Naive B cell (primary cell): ENCODE results near the gene NXN. TPM values are rescaled to one million over a fixed set of nuclear protein-coding genes. Genes with fewer than 3 reads are reported as not detected.
"Not testable (repeated sequence)": the region's sequence is repeated elsewhere in the genome, so short reads cannot be mapped to it uniquely, and the experiment has no call there.

Source experiments
- ATAC-seq, 2 donors: fragments of 150-1000 bp; cut with Tn5 transposase; 2 replicates each; pipeline ENCODE4 v1.10.0; 2021; ENCODE audit warnings: low read depth in 2 of 2, mild to moderate bottlenecking in 2 of 2, moderate library complexity in 2 of 2
- DNase-seq: peaks from one replicate; pipeline ENCODE4 v3.0.0; 2022
- H3K27ac Mint-ChIP-seq, 6 donors: one replicate each; pipeline ENCODE4 v1.8.0; 2020 to 2022; ENCODE audit warnings: mild to moderate bottlenecking in 6 of 6, mixed read lengths in 6 of 6, moderate library complexity in 5 of 6, inconsistent platforms in 2 of 6
- H3K27me3 Mint-ChIP-seq, 3 donors: one replicate each; pipeline ENCODE4 v1.8.0; 2021 to 2022; ENCODE audit warnings: mixed read lengths in 3 of 3, mild to moderate bottlenecking in 1 of 3
- H3K36me3 Mint-ChIP-seq, 2 donors: one replicate each; pipeline ENCODE4 v1.8.0; 2020 to 2022; ENCODE audit warnings: mixed read lengths in 2 of 2, inconsistent platforms in 1 of 2, mild to moderate bottlenecking in 1 of 2
- H3K4me1 Mint-ChIP-seq, 3 donors: one replicate each; pipeline ENCODE4 v1.8.0; 2020 to 2022; ENCODE audit warnings: mixed read lengths in 3 of 3, inconsistent platforms in 1 of 3, mild to moderate bottlenecking in 1 of 3, moderate library complexity in 1 of 3
- H3K4me3 Mint-ChIP-seq, 8 donors: one replicate each; pipeline ENCODE4 v1.8.0; 2020 to 2022; ENCODE audit warnings: mild to moderate bottlenecking in 8 of 8, mixed read lengths in 8 of 8, moderate library complexity in 8 of 8, inconsistent platforms in 2 of 8
- H3K9me3 Mint-ChIP-seq, 7 donors: one replicate each; pipeline ENCODE4 v1.8.0; 2020 to 2022; ENCODE audit warnings: mixed read lengths in 7 of 7, mild to moderate bottlenecking in 5 of 7, inconsistent platforms in 2 of 7, moderate library complexity in 1 of 7
- polyA plus RNA-seq, 6 donors: library from polyadenylated mRNA; unstranded; fragments of 300-500 nt; fragmentation: Illumina TruSeq; gene quantifications; one replicate each; pipeline ENCODE4 v1.2.3, GENCODE V29; 2021; ENCODE audit warnings: low read depth in 6 of 6

The NXN gene
- polyA plus RNA-seq, 6 donors from 2014 or later = 0.36 to 0.40 TPM; not detected in 4

GRCh38 chr17:887551-888209, 91.9 kb downstream of the NXN start:
- H3K4me3 Mint-ChIP-seq = no peak overlapping the region
- H3K27me3 Mint-ChIP-seq = peaks cover 12 to 42% (median 39%) of the 10 kb centered on the region in 3 donors
- H3K9me3 Mint-ChIP-seq = peaks cover 0 to 2% (median 0%) of the 10 kb centered on the region in 7 donors
- DNase-seq (no peak), ATAC-seq (no peak)
- H3K4me1 Mint-ChIP-seq = no peaks in the 10 kb centered on the region
- H3K27ac Mint-ChIP-seq = peak overlapping the region in 1 of 6 donors; percentile 36
- no peaks in the 10 kb centered on the region for H3K36me3 Mint-ChIP-seq

- ATAC-seq (no peak), DNase-seq (no peak)
- Mint-ChIP-seq H3K4me3 (no peak overlapping the region), H3K9me3 (no peaks in the 10 kb centered on the region), H3K27me3 (peaks cover 15 to 34% (median 29%) of the 10 kb centered on the region in 3 donors), H3K27ac (no peak overlapping the region), H3K4me1 (no peaks in the 10 kb centered on the region), H3K36me3 (no peaks in the 10 kb centered on the region)
Observed at GRCh38 chr17:885971-886571, 93.5 kb downstream of the NXN start.

- Mint-ChIP-seq H3K4me3 (peak overlapping the region in 1 of 8 donors; percentile 9), H3K27ac (no peak overlapping the region), H3K36me3 (no peaks in the 10 kb centered on the region), H3K9me3 (no peaks in the 10 kb centered on the region), H3K27me3 (peaks cover 8 to 17% (median 10%) of the 10 kb centered on the region in 3 donors), H3K4me1 (peaks cover 0 to 7% (median 6%) of the 10 kb centered on the region in 3 donors)
- ATAC-seq (no peak), DNase-seq (no peak)
Observed at GRCh38 chr17:883586-883962, 96.0 kb downstream of the NXN start.

- no peak for DNase-seq
- no peaks in the 10 kb centered on the region for H3K36me3 Mint-ChIP-seq
- H3K27ac Mint-ChIP-seq = no peak overlapping the region
- no peaks in the 10 kb centered on the region for H3K9me3 Mint-ChIP-seq
- peaks cover 1 to 7% (median 6%) of the 10 kb centered on the region in 3 donors for H3K4me1 Mint-ChIP-seq
- peaks cover 8 to 17% (median 12%) of the 10 kb centered on the region in 3 donors for H3K27me3 Mint-ChIP-seq
- ATAC-seq = no peak
- peak overlapping the region in 1 of 8 donors; percentile 29 for H3K4me3 Mint-ChIP-seq
Observed at GRCh38 chr17:882827-883585, 96.6 kb downstream of the NXN start.

- Mint-ChIP-seq H3K27me3 (peaks cover 8 to 14% (median 13%) of the 10 kb centered on the region in 3 donors), H3K36me3 (no peaks in the 10 kb centered on the region), H3K27ac (no peak overlapping the region), H3K9me3 (no peaks in the 10 kb centered on the region), H3K4me1 (peaks cover 5 to 7% (median 6%) of the 10 kb centered on the region in 3 donors), H3K4me3 (no peak overlapping the region)
- no peak for DNase-seq
- ATAC-seq = no peak
Observed at GRCh38 chr17:881778-882177, 97.8 kb downstream of the NXN start.

- no peaks in the 10 kb centered on the region for H3K9me3 Mint-ChIP-seq
- ATAC-seq (no peak), DNase-seq (no peak)
- H3K27ac Mint-ChIP-seq = no peak overlapping the region
- peaks cover 5 to 12% (median 6%) of the 10 kb centered on the region in 3 donors for H3K4me1 Mint-ChIP-seq
- no peaks in the 10 kb centered on the region for H3K36me3 Mint-ChIP-seq
- H3K4me3 Mint-ChIP-seq = no peak overlapping the region
- peaks cover 13 to 17% (median 14%) of the 10 kb centered on the region in 3 donors for H3K27me3 Mint-ChIP-seq
Observed at GRCh38 chr17:880443-881269, 98.9 kb downstream of the NXN start.

GRCh38 chr17:879546-880442, 99.8 kb downstream of the NXN start:
- peaks cover 5 to 12% (median 6%) of the 10 kb centered on the region in 3 donors for H3K4me1 Mint-ChIP-seq
- ATAC-seq = peak; percentile 63 to 77

GRCh38 chr17:877630-878029, 101.9 kb downstream of the NXN start:
- Mint-ChIP-seq H3K9me3 (no peaks in the 10 kb centered on the region), H3K27me3 (peaks cover 15 to 37% (median 18%) of the 10 kb centered on the region in 3 donors), H3K4me1 (peaks cover 5 to 12% (median 6%) of the 10 kb centered on the region in 3 donors), H3K36me3 (no peaks in the 10 kb centered on the region), H3K4me3 (no peak overlapping the region), H3K27ac (no peak overlapping the region)
- DNase-seq = no peak
- ATAC-seq = no peak

More at GRCh38 chr17:879546-880442, 99.8 kb downstream of the NXN start:
- peaks cover 14 to 24% (median 18%) of the 10 kb centered on the region in 3 donors for H3K27me3 Mint-ChIP-seq
- no peaks in the 10 kb centered on the region for H3K36me3 Mint-ChIP-seq
- peak overlapping the region in 2 of 6 donors; percentile 12 to 62 for H3K27ac Mint-ChIP-seq
- DNase-seq = peak; percentile 57
- peak overlapping the region in 1 of 8 donors; percentile 63 for H3K4me3 Mint-ChIP-seq
- H3K9me3 Mint-ChIP-seq = no peaks in the 10 kb centered on the region

GRCh38 chr17:876272-876671, 103.3 kb downstream of the NXN start:
- ATAC-seq = peak; percentile 57 to 61
- peaks cover 5 to 12% (median 6%) of the 10 kb centered on the region in 3 donors for H3K4me1 Mint-ChIP-seq
- peak overlapping the region in 1 of 8 donors; percentile 74 for H3K4me3 Mint-ChIP-seq
- H3K9me3 Mint-ChIP-seq = peaks cover 0 to 3% (median 0%) of the 10 kb centered on the region in 7 donors
- peaks cover 0 to 4% of the 10 kb centered on the region in 2 donors for H3K36me3 Mint-ChIP-seq
- no peak overlapping the region for H3K27ac Mint-ChIP-seq
- DNase-seq = peak; percentile 1
- H3K27me3 Mint-ChIP-seq = peaks cover 21 to 47% (median 26%) of the 10 kb centered on the region in 3 donors

- H3K36me3 Mint-ChIP-seq, H3K27ac Mint-ChIP-seq, H3K9me3 Mint-ChIP-seq, ATAC-seq, H3K4me3 Mint-ChIP-seq, H3K4me1 Mint-ChIP-seq, DNase-seq: not testable (repeated sequence)
- H3K27me3 Mint-ChIP-seq = peaks cover 17 to 47% (median 26%) of the 10 kb centered on the region in 3 donors
Observed at GRCh38 chr17:874590-874989, 105.0 kb downstream of the NXN start.

GRCh38 chr17:872855-873254, 106.7 kb downstream of the NXN start:
- H3K27ac Mint-ChIP-seq = no peak overlapping the region
- H3K4me1 Mint-ChIP-seq = peaks cover 0 to 6% (median 2%) of the 10 kb centered on the region in 3 donors
- peaks cover 22 to 60% (median 36%) of the 10 kb centered on the region in 3 donors for H3K27me3 Mint-ChIP-seq
- no peak overlapping the region for H3K4me3 Mint-ChIP-seq
- H3K36me3 Mint-ChIP-seq = peaks cover 0 to 4% of the 10 kb centered on the region in 2 donors
- peaks cover 0 to 3% (median 0%) of the 10 kb centered on the region in 7 donors for H3K9me3 Mint-ChIP-seq
- no peak for ATAC-seq
- DNase-seq = no peak
